ENCODE measurements around the gene SAP30L.

SAP30L gene

GRCh38 chr5:154481584-154482381, 36.0 kb downstream of the SAP30L start:
- no peak for DNase-seq (ENCODE audit: low spot score)

DNA sequence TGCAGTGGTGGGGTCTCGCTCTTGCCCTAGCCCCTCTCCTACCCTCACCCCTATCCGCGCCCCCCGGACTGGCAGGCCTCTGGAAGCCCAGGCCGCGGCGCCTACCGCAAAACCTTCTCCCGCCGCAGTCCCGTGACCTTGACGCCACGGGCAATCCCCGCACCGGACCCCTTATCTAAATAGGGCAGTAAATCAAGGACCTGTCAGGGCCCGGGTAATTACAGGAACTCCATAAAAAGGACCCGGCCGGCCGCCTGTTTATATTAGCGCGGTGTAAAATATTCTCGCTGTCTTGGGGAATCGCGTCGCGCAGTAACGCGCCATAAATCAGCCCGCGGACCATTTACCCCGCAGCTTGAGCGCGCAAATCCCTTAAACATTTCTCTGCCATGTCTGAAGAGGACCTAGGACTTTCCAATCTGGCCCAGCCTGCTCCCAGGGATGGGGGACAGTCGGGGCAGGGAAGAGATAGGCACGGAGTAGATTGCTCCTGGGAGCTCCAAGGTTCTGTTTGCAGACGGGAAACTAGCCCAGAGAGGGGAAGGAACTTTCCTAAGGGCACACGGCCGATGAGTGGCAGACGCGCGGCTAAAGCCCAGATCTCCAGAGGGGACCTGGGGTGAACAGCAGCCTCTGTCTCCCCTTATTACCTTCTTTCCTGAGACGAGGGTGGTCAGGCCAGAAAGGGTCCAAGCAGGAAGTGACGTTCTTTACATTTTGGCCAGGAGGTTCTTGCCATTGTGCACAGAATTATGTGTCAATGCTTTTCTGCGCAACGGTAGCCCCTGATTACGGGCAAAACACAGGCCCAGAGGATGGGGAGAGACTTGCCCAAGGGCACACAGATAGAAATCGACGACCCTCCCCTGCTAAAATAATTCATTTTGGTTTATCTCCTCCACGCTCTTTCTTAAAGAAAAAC, 37.0 kb downstream of the SAP30L start:
- DNase-seq (ENCODE audit: low spot score), result no peak

- no peak for DNase-seq (ENCODE audit: low spot score)
These were observed 38.0 kb downstream of the SAP30L start for GRCh38 chr5:154483654-154484392.

DNA sequence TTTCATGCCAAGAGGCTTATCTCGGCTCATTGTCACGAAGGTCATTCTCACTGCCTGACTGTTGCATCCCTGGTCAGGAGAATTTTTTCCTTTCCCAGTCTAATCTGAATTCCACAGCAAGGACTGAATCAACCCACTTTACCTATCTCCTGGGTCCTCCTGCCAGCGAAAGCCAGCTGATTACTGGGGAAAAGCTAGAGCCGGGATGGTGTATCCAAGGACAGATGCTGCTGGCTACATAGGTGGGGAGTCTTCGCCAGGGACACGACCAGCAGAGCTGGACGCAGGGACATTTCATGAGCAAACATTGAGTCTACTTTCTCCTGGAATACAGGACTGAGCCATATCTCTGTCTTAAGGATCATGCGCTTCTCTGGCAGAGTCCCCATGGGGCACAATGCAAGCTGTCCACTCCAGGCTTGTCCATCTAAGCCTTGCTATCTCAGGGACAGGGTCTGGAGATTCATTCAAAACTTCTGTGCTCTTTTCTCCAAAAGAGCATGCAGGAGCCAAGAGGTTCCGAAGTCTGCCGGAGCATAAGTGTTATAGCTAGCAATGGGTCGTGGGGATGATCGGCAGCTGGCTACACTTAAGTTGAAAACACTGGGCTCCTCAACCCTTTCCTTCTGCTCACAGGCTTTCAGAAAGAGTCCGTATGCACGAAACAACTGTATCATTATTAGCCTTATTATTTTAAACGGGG, 38.7 kb downstream of the SAP30L start:
- no peak for DNase-seq (ENCODE audit: low spot score)

- no peak for DNase-seq (ENCODE audit: low spot score)
These were observed 39.3 kb downstream of the SAP30L start for GRCh38 chr5:154485096-154485491.

DNA sequence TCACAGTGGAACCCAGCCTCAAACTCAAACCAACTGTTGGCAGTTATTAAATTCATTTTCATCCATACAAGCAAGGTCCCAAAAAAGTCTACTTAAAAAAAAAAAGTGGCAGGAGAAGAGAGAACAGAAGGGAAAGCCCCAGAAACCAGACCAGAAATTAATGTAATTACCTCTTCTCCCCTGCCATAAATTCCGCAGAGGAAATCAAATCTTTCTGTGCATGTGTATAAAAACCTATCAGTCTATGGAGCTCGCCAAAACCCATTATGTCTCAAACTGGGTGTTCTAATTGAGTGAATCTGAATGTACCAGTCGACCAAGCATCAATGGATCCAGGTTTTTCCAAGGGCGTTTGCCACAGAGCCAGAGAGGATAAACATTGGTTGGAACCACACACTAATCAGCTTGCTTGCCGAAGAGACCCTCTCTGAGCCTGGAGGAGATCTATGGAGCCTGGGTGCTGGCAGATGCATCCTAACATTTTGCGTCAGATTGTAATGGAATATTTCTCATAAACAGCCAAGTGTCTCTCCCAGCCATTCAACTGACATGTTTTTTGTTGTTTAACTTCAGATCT, 40.1 kb downstream of the SAP30L start:
- DNase-seq (ENCODE audit: low spot score), result no peak

GRCh38 chr5:154486427-154486866, 40.6 kb downstream of the SAP30L start:
- no peak for DNase-seq (ENCODE audit: low spot score)

- DNase-seq (ENCODE audit: low spot score), result no peak
These were observed 41.7 kb downstream of the SAP30L start for GRCh38 chr5:154487541-154487940.

GRCh38 chr5:154491941-154492340, 46.1 kb downstream of the SAP30L start:
- no peak for DNase-seq (ENCODE audit: low spot score)

DNA sequence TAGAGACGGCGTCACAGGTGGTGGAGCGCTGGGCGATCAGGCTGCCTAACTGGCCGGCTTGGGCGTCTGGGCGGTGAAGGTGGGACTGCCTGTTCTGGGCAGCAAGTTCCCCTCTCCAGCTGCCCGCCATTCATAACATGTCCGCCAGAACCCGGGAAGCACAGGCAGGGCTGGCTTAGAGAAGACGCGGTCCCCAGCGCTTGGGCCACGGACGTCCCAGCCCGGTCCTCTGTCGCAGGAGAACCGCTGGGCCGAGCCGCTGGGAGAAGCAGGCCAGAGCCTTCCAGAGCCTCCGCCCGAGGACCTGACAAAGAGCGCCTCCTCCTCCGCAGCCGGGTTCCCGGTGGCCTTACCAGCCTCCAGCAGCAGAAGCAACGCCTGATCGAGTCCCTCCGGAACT, 47.5 kb downstream of the SAP30L start:
- DNase-seq (ENCODE audit: low spot score), result no peak

DNA sequence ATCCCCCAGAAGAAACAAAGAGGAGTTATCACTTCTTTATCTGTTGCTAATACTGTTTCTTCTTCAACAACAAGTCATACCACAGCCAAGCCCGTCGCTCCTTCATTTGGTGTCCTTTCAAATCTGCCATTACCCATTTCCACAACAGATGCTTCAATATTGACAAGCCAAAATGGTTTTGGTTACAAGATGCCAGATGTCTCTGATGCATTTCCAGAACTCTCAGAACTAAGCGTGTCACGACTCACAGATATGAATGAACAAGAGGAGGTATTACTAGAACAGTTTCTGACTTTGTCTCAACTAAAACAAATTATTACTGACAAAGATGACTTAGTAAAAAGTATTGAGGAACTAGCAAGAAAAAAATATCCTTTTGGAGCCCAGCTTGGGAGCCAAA, 48.2 kb downstream of the SAP30L start:
- DNase-seq (ENCODE audit: low spot score), result no peak

GRCh38 chr5:154498591-154498990, 52.8 kb downstream of the SAP30L start:
- no peak for DNase-seq (ENCODE audit: low spot score)

DNA sequence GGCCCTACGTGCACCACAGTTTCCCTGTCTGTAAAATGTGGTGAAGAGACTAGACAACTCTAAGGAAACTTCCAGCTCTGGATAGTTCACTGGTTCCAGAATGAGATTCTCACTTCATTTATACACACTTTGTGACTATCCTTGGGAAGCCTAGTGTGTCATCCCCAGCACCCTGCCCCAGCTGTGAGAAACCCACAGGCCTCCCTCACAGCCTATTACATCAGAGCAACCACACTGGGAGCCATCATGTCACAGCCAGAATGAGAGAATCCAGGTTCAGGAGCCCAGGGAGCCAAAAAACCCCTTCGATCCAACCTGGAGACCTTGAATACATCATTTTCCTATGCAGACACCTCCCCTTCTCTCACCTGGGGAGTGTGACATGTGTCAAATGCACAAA, 53.2 kb downstream of the SAP30L start:
- DNase-seq (ENCODE audit: low spot score), result no peak

GRCh38 chr5:154501566-154501965, 55.8 kb downstream of the SAP30L start:
- DNase-seq (ENCODE audit: low spot score), result no peak

GRCh38 chr5:154502180-154502579, 56.4 kb downstream of the SAP30L start:
- DNase-seq (ENCODE audit: low spot score), result no peak

GRCh38 chr5:154503698-154504039, 57.9 kb downstream of the SAP30L start:
- DNase-seq (ENCODE audit: low spot score), result no peak

DNA sequence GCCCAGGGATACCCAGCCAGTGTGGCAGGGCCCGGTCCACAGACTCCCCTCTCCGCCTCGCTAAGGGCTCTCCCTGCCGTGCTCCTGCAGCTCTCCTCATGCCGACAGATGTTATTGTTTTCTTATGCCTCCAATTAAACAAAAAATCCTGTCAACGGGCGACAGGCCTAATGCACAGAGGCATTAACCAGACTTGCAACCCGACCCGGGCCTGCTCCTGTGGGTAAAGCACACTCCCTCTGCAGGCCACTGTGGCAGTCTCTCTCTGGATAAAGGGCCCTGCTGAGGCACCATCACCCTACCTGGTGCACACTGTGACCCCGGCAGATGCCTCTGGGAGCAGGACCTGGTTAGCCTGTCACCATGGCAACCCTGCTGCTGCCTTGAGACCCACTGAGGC, 59.8 kb downstream of the SAP30L start:
- DNase-seq (ENCODE audit: low spot score), result no peak

- DNase-seq (ENCODE audit: low spot score), result no peak
These were observed 60.4 kb downstream of the SAP30L start for GRCh38 chr5:154506049-154506715.

GRCh38 chr5:154506716-154507080, 60.9 kb downstream of the SAP30L start:
- DNase-seq (ENCODE audit: low spot score), result no peak

DNA sequence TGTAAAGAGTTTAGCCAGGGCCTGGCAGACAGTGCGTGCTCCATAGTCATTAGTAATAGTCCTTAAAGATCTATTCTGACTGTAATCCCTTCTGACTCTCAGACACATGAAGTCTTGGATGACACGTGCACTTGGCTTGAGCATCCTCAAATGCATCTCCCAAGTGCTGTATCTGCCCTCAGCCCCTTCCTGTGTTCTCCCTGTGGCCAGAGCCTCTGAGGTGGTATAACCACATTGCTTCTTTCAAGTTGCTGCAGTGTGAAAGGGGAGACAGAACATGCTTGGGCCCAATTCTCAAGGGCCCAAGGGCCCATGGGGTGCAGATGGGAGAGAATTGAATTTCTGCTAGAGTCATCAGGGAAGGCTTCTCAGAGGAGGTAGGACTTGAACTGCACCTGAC, 62.3 kb downstream of the SAP30L start:
- no peak for DNase-seq (ENCODE audit: low spot score)
